KOPT-K1 (cell line): ENCODE results near the gene BCDIN3D.
"Not testable (repeated sequence)": the region's sequence is repeated elsewhere in the genome, so short reads cannot be mapped to it uniquely, and the experiment has no call there.

Experiments
- H3K27ac ChIP-seq: fragments of 200-600 bp; sonication (generic); 2 replicates; pipeline ENCODE4 v1.5.1; 2016; ENCODE audit warnings: antibody characterized with exemption, mild to moderate bottlenecking, low read depth, low read length; ENCODE audit not compliant: poor library complexity, severe bottlenecking
- H3K36me3 ChIP-seq: fragments of 200-600 bp; sonication (generic); 2 replicates; pipeline ENCODE4 v1.5.1; 2017; ENCODE audit warnings: antibody characterized with exemption, mild to moderate bottlenecking, low read length, moderate library complexity; ENCODE audit not compliant: insufficient read depth
- H3K9me3 ChIP-seq: fragments of 200-600 bp; sonication (generic); 2 replicates; pipeline ENCODE4 v1.5.1; 2017; ENCODE audit warnings: antibody characterized with exemption, low read length, mild to moderate bottlenecking; ENCODE audit not compliant: insufficient read depth, poor library complexity, severe bottlenecking

BCDIN3D gene

DNA sequence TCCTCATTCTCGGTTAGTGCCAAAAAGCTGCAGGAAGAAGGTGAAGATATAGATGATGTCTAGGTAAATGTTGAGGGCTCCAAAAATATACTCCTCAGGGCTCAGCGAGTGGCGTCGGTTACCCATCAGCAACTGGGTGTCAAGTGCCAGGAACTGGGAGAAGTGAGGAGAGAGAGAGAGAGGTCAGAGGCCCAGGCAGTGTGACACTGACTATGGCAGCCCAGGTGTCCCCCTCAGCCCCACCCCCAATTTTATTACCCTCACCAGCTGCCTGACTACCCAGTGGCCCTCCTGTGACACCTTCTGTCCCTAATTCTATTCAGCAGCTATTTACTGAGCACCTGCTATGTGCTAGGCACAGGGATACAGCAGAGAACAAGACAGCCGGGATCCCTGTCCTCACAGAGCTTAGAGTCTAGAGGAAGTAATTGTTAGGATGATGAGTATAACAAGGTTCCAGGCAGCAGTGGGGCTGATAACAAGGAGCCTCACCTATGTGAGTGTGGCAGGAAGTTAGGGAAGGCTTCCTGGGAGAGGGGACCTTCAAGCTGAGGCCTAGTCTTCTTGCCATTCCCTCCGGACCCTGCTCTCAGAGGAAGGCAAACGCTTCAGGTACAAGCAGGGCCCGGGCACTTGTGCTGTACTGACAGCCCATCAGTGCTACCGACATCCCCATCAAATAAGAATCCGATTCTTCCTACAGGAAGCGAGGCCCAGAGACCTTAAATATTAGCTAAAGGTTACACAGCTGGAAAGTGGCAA lies 27.8 kb upstream of the BCDIN3D start:
- no peak overlapping the region for H3K27ac ChIP-seq
- no peaks in the 10 kb centered on the region for H3K36me3 ChIP-seq
- no peaks in the 10 kb centered on the region for H3K9me3 ChIP-seq

DNA sequence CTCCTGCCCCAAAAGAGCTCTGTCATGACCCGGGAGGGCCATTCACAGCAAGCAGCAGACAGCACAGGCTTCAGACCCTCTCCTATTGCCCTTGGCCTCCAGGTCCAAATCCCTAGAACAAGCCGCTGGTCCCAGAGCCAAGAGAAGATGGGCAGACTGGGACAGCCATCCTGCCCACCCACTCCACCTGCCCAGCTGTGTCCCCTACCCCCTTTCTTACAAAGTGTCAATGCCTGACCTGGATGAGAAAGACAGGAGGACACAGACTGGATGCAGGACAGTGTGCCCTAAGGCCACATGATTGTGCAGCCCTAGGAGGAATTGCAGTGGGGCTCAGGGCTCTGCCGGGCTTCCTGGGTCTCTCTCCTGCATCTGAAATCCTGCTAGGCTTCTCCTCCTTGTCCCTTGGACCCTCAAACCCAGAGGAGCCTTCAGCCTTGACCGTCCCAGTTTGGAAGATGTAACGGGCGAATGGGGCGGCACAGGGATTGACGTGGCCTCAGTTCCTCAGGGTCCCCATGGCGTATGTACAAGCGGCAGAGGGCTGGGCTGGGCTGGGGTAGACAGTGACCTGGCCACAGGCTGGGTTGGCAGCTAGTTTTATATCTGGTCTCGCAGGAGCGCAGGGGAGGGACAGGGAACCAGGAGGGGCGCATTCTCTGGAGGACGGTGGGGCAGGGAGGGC lies 27.1 kb upstream of the BCDIN3D start:
- Histone ChIP-seq H3K9me3 (no peaks in the 10 kb centered on the region), H3K27ac (no peak overlapping the region), H3K36me3 (no peaks in the 10 kb centered on the region)

- H3K36me3 ChIP-seq = no peaks in the 10 kb centered on the region
- H3K9me3 ChIP-seq = no peaks in the 10 kb centered on the region
- no peak overlapping the region for H3K27ac ChIP-seq
Measured at GRCh38 chr12:49868952-49869815, 26.3 kb upstream of the BCDIN3D start.

DNA sequence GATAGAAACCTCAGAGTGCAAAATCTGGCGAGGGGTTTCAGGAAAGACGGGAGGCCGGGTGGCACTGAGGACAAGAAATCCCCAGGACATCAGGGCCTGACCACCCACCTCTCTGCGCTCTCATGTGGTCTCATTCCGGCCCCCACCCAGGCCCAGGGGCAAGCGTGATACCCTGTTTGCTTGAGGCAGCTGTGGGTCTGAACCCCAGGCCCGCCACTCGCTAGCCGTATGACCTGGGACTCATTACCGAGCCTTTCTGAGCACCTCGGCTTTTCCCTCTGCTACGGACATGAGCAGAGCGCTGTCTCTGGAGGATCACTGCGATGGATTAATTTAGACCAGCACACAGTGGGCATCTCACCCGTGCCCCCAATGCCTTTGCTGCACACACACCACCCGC lies 25.5 kb upstream of the BCDIN3D start:
- Histone ChIP-seq H3K27ac (no peak overlapping the region), H3K9me3 (no peaks in the 10 kb centered on the region), H3K36me3 (no peaks in the 10 kb centered on the region)

DNA sequence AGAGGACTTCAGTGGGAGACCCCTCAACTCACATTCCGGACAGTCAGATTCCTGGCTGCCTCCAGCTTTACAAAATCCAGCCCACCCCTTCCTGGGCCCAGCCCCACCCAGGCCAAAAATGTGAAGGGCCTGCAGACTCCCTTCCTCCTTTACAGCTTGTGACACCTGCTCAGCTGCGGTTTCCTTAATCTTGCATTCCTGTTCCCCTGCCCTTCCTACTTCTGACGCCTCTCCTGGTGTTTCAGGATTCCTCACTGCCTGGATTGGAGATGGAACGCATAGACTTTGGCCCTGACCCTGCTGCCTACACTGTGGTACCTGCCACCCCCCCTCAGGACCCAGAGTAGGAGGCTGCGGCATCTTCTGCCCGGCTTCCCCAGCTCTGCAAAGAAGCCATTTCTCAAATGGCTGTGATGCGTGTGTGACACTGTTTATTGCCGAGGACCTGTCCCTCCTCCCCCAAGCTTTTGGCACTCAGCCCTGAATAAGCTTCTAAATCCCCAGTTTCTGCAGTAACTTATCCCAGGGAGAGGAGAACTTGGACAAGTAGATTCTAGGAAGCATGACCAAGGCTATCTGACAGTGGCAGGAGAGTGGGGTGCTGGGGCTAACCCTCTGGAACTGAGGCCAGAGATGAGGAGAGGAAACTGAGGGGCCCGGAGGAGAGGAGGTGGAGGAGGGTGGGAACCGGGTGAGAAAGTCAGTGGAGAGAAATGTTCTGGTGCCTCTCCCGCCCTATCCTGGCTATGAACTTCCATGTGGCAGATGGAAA lies 24.9 kb upstream of the BCDIN3D start:
- Histone ChIP-seq H3K27ac (no peak overlapping the region), H3K9me3 (no peaks in the 10 kb centered on the region), H3K36me3 (no peaks in the 10 kb centered on the region)

DNA sequence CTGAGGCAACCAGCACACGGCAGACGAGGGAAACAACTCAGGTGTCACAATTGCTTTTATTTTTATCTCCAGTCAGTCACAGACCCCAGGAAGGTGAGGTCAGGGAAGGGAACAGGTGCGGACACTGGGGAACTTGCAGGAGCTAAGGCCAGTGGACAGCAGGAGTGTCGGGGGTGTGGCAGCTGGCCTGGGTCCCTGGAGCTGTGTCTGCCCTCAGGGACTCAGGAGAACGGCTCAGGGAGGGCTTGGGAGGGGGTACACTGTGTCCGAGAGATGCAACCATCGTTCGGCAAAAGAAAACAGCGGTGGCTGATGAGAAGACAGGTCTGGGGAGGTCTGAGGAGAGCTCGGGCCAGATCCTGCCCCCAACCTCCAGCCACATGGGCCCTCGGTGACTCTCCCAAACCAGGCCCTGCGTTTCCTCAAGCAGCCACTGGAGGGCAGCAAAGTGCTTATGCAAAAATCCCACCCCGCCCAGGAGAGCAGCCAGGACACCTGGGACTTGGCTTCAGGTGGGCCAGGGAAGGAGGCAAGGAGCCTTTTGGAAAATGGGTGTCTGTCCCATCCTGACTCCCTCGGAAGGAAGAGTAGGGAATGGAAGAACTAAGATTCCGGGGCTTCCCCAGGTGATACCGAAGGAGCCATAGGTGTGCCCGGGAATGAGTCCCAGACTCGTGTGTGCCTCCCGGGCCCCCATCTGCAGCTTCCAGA lies 24.1 kb upstream of the BCDIN3D start:
- H3K36me3 ChIP-seq = no peaks in the 10 kb centered on the region

DNA sequence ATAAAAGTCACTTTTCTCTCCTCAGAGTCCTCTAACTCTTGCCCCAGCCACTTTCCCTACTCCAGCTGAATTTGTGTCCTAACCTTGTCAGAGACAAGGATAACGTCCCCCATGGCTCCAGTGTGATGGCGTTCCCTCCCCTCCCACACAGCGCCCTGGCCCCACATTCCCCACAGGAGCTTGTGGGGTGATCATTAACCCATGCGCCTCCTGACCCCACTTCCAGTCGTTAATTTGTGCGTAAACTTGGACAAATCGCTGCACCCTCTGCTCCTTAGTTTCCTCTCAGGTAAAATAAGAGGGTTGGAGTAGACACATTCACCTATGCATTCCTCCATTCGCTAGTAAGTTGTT lies 22.9 kb upstream of the BCDIN3D start:
- no peak overlapping the region for H3K27ac ChIP-seq
- no peaks in the 10 kb centered on the region for H3K36me3 ChIP-seq
- no peaks in the 10 kb centered on the region for H3K9me3 ChIP-seq

More for the DNA sequence above, 24.1 kb upstream of the BCDIN3D start:
- Histone ChIP-seq H3K27ac (no peak overlapping the region), H3K9me3 (no peaks in the 10 kb centered on the region)

GRCh38 chr12:49865109-49865781 lies 22.3 kb upstream of the BCDIN3D start:
- no peak overlapping the region for H3K27ac ChIP-seq
- no peaks in the 10 kb centered on the region for H3K36me3 ChIP-seq
- H3K9me3 ChIP-seq = no peaks in the 10 kb centered on the region

DNA sequence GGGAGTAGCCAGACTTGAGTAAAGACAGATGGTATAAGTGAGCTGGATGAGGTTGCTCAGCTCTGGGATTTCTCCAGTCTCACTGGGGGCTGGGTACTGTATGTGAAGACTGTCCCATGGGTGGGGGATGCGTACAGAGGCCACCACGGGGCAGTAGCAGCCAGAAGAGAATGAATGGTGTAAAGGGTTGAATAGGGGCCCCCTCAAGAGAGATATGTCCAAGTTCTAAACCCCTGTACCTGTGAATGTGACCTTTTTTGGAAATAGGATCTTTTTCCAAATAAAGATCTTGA lies 21.8 kb upstream of the BCDIN3D start:
- Histone ChIP-seq H3K27ac (no peak overlapping the region), H3K36me3 (no peaks in the 10 kb centered on the region)

GRCh38 chr12:49863946-49864797 lies 21.3 kb upstream of the BCDIN3D start:
- no peak overlapping the region for H3K27ac ChIP-seq
- no peaks in the 10 kb centered on the region for H3K36me3 ChIP-seq
- H3K9me3 ChIP-seq = no peaks in the 10 kb centered on the region

More for the DNA sequence above, 21.8 kb upstream of the BCDIN3D start:
- no peaks in the 10 kb centered on the region for H3K9me3 ChIP-seq

GRCh38 chr12:49860921-49861320 lies 18.0 kb upstream of the BCDIN3D start:
- not testable (repeated sequence) for H3K27ac ChIP-seq, H3K36me3 ChIP-seq, H3K9me3 ChIP-seq

DNA sequence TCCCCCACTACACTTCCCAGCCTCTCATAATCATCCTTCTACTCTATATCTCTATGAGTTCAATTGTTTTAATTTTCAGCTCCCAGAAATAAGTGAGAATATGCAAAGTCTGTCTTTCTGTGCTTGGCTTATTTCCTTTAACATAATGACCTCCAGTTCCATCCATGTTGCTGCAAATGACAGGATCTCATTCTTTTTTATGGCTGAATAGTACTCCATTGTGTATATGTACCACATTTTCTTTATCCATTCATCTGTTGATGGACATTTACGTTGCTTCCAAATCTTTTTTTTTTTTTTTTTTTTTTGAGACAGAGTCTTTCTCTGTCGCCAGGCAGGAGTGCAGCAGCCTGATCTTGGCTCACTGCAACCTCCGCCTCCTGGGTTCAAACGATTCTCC lies 13.0 kb upstream of the BCDIN3D start:
- H3K27ac ChIP-seq, H3K9me3 ChIP-seq, H3K36me3 ChIP-seq: not testable (repeated sequence)

GRCh38 chr12:49854976-49855375 lies 12.1 kb upstream of the BCDIN3D start:
- Histone ChIP-seq H3K36me3 (no peaks in the 10 kb centered on the region), H3K9me3 (no peaks in the 10 kb centered on the region), H3K27ac (no peak overlapping the region)
